GM18907 (cell line): ENCODE measurements around the gene GSG1L.

Source experiments
- ATAC-seq: cut with Tn5 transposase; IDR thresholded peaks from one replicate; pipeline ENCODE4 v1.9.1; 2021; ENCODE audit warnings: mild to moderate bottlenecking, moderate library complexity; ENCODE audit not compliant: unreplicated experiment

Gene GSG1L

GRCh38 chr16:28063591-28064061 lies at the start of gene GSG1L:
GSG1L (minus strand) TSS chr16:28063714; CDS start chr16:28063424, 290 bp downstream.
- no peak for ATAC-seq

- no peak for ATAC-seq
Observed at GRCh38 chr16:28112908-28113307, 49.4 kb upstream of the GSG1L start.

GRCh38 chr16:28110977-28111376 lies 47.5 kb upstream of the GSG1L start:
- ATAC-seq: no peak

GRCh38 chr16:28110479-28110878 lies 47.0 kb upstream of the GSG1L start:
- ATAC-seq: no peak

GRCh38 chr16:28110074-28110473 lies 46.6 kb upstream of the GSG1L start:
- ATAC-seq: no peak

- no peak for ATAC-seq
Observed at GRCh38 chr16:28108590-28109247, 45.2 kb upstream of the GSG1L start.

GRCh38 chr16:28107232-28107631 lies 43.7 kb upstream of the GSG1L start:
- no peak for ATAC-seq

- ATAC-seq: no peak
Observed at GRCh38 chr16:28106467-28107215, 43.1 kb upstream of the GSG1L start.

GRCh38 chr16:28105954-28106353 lies 42.4 kb upstream of the GSG1L start:
- no peak for ATAC-seq

- ATAC-seq: no peak
Observed at GRCh38 chr16:28105297-28105696, 41.8 kb upstream of the GSG1L start.

GRCh38 chr16:28104404-28104803 lies 40.9 kb upstream of the GSG1L start:
- no peak for ATAC-seq

- ATAC-seq: no peak
Observed at GRCh38 chr16:28103516-28104170, 40.1 kb upstream of the GSG1L start.

- no peak for ATAC-seq
Observed at GRCh38 chr16:28101533-28101890, 38.0 kb upstream of the GSG1L start.

- ATAC-seq: no peak
Observed at GRCh38 chr16:28100810-28101532, 37.5 kb upstream of the GSG1L start.

- ATAC-seq: no peak
Observed at GRCh38 chr16:28098959-28099945, 35.7 kb upstream of the GSG1L start.

- ATAC-seq: no peak
Observed at GRCh38 chr16:28098171-28098958, 34.9 kb upstream of the GSG1L start.

GRCh38 chr16:28096983-28097899 lies 33.7 kb upstream of the GSG1L start:
- ATAC-seq: no peak

GRCh38 chr16:28093385-28093725 lies 29.8 kb upstream of the GSG1L start:
- ATAC-seq: no peak
